Subcutaneous adipose tissue (tissue), 4 donors: Measurements from ENCODE around the gene TMEM163. TPM values are rescaled to one million over a fixed set of nuclear protein-coding genes. Genes with fewer than 3 reads are reported as not detected.

Source experiments
- CTCF ChIP-seq: fragments of 450-650 bp; IDR thresholded peaks from one replicate; pipeline ENCODE4 v1.5.1; 2016; ENCODE audit warnings: low read depth, mild to moderate bottlenecking, control low read depth, antibody characterized with exemption, moderate library complexity
- total RNA-seq, 4 donors: library from RNA; depleted of rRNA; stranded (reverse); fragments of >200 nt; gene quantifications; one replicate each; pipeline ENCODE4 v1.1.0, GENCODE V29; 2016

TMEM163 gene
- total RNA-seq, 4 donors from 2014 or later = 0.16 to 3.2 TPM; not detected in 2

DNA sequence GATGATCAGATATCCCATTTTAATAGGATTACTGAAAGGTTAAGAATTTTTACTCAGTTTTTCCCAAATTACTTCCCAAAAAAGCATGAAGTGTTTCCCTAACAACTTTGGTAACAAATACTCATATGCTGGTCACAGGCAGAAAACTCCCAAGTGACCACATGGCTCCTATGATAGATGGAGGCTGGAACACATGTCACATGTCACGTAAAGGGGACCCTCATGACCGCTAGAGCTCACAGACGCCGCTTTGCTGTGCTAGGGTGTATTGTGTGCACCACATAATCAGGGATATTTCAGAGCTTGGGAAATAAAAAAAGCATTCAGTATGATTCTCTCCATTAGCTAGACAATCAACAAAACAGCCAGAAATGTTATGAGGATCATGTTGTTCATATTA is 228.2 kb downstream of the TMEM163 start:
- no peak for TF ChIP-seq CTCF

DNA sequence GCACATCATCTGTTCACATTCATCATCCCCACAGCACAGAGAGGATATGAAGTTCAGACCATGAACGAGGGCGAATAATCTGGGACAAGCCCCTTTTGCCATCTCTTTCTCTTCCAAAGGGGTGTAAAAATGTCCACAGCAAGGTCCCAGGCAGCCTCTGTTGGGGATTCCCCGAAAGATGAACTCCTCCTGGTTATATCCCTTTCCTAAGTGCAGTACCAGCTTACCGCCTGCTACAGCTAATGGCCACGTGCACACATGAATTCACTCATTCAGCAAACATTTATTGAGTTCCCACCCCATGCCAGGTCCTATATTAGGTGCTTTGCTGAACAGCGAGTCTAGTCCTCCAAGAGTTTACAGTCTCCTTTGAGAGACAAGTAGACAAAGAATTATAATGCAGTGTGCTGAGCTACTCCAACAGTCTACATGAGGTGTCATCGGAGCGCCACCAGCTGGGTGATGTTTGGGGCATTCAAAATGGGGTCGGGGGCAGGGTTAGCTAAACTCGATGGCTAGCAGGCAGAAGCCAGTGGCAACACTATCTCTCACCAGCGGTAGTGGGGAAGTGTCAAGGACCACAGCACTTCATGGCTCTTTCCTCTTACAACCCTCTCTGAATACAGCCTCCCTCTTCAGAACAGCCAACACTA is 228.9 kb downstream of the TMEM163 start:
- no peak for TF ChIP-seq CTCF

DNA sequence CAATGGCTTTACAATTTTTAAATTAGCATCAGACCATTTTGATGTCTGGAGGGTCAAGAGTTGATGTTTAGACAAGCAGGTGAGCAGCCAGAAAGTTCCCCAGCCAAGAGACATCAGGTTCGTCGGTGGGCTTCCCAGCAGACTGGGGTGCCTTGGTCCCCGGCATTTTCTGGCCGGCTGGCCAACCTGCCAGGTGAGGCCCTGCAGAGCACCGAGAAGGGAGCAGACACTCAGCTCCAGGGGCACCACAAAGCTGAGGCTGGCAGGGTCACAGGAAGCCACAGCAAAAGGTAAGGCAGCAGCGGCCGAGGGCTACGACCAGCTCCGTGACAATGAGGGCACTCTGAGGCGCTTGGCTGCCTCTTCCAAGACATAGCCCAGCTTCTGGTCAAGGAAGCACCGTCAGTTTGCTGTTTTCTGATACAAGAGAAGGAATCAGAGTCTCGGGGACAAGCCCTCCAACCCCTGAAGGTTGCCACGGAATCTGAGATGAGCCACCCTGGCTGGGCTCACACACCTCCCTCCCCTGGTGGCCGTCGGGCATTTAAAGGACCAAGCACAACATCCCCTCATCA is 235.9 kb downstream of the TMEM163 start:
- no peak for TF ChIP-seq CTCF

GRCh38 chr2:134482131-134482723 is 236.6 kb downstream of the TMEM163 start:
- no peak for TF ChIP-seq CTCF

GRCh38 chr2:134479696-134480330 is 239.0 kb downstream of the TMEM163 start:
- TF ChIP-seq CTCF = no peak

GRCh38 chr2:134470561-134471168 is 248.1 kb downstream of the TMEM163 start:
- no peak for TF ChIP-seq CTCF
